GM18499 (cell line): ENCODE results near the gene OVCH2.
"Not testable (repeated sequence)": the region's sequence is repeated elsewhere in the genome, so short reads cannot be mapped to it uniquely, and the experiment has no call there.

Experiments
- ATAC-seq: cut with Tn5 transposase; IDR thresholded peaks from one replicate; pipeline ENCODE4 v1.9.1; 2021; ENCODE audit warnings: moderate number of reproducible peaks; ENCODE audit not compliant: insufficient read depth, unreplicated experiment

The OVCH2 gene

DNA sequence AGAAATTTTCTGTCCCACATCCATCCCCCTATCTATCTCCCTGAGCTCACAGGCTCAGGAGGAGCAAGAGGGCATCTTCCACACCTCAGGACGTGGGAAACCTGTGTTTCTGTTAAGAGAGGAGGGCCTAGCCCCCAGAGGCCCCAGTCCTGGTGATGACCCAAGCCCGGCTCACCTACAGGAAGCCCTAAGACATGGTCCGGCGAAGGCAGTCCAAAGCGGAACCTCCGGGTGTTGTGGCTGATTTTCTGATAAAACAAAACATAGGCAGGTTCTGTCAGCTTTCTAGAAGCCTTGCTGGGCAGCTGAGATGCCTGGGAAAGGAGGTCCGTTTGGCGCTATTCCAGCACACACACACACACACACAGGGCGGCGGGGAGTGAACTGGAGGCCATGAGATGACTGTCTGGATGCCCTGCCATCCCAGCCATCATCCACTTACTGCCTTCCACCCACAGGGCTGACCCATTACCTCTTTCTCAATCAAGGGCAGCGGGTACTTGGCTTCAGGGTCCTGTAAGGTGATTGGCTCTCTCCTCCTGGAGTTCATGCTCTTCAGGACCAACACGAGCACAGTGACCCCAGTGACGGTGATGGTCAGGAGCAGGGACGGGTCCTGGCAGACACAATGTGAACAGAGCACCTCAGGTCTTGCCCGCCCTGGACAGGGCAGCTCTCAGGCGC, 33.9 kb downstream of the OVCH2 start:
- ATAC-seq: no peak

GRCh38 chr11:7671347-7672215, 34.7 kb downstream of the OVCH2 start:
- ATAC-seq: peak; percentile 52

GRCh38 chr11:7670641-7671040, 35.6 kb downstream of the OVCH2 start:
- ATAC-seq: no peak

DNA sequence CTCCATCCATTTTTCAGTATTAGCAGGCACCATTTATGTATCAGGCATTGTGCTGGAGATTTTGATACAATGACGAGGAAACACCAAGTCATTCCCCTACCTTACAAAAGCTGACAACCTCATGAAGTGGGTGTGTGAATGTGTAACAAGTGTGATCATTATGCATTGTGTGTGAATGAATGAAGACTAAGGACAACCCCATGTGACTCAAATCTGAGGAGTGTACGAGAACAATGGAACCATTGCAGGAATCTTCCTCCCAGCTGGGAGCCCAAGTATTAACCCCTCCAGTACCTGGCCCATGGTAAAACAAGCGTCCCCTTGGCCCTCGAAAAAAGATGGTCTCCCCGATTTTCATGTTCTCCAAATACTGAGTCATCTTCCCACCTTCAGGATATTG, 37.4 kb downstream of the OVCH2 start:
- no peak for ATAC-seq

DNA sequence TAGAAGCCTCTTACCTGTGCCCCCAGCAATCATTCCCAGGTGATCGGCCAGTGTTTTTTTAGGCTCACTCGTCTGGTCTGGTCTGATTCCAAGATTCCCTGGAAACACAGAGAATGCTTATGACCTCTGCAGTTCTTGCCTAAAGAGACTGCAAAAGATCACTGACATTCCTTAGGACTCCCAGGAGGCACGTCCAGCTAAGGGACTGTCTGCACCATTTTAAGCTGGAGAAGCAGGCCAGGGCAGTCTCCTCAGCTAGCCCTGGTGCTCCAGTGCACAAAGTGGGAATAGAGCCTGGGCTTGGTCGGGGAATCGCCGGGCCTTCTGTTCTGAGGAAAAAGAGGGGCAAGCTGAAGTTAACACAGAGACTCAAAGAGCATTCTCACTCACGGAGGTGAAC, 37.8 kb downstream of the OVCH2 start:
- ATAC-seq: no peak

DNA sequence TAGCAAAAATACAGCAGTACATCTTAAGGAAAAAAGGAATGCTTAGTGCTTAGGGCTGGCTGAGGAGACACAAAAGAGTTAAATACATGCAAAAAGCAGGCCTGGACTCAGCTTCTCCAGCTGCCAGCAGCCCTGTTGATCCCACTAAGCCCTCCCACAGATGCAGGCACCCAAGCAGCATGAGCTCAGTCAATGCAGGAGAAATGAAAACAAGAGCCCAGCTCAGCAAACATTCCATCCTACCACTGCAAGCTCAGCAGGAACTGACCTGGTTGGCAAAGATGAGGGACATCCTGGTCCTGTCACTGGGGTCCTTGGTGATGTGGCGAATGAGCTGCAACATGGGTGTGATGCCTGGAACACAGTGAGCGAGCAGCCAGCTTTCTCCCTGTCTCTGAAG, 38.8 kb downstream of the OVCH2 start:
- ATAC-seq: no peak

DNA sequence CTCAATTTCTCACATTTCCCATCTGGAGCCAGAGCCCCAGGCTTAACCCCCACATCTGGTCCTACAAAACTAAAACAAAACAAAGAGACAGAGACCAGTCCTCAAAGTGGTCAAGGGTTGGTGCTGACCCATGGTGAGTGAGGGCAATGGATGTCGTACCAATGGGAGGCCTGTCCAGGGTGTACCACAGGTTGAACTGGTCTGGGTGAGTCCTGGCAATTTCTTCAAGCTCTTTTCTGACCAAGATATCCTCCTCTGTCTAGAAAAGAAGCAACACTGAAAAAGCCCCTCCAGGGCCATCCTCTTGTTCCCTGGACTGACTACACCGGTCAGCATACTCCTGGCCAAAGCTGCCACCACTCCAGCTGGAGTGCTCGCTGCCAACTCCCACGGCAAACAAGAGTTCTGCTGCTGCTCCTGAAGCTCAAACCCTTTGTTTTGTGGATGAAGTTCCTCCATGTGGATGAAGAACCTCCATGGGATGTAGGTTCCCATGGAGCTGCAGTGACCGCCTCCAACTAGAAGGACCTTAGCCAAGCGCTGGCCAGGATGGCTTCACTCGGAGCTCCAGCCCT, 39.9 kb downstream of the OVCH2 start:
- no peak for ATAC-seq

DNA sequence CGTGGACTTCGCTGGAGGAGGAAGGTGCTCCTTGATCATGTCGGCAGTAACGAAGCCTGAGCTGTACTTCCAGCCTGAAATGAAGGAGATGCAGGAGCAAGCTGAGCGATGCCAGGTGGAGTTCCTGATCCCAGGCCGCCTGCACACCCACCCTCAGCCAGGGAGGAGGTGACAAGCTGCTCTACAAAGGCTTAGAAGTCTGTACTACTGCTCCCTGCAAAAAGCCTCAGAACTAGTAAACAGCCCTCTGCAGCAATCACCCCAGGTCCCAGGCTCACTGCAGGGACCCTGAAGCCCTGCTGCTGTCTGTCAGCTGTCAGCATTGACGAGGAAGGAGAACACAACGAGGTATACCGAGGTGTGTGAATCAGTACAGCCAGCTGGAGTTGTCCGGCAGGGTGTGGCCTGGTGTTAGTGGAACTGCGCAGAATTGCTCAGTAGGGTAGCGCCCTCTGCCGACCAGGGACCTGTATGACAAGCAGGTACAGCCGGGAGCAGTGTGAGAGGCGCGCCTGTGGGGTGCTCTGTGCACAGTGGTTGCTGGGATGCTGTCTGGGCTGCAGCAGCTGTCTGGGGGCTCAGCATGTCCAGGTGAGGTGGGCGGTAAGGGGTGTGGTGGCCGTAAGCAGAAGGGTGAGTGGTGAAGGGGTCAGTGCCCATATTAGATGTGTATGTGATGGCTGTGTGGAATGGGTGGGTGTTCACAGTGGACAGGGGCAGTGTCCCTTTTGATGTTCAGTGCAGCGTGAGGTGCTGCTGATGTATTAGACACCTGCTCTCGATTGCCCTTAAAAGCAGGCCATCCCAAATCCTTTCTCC, 40.6 kb downstream of the OVCH2 start:
- ATAC-seq: peak; percentile 81

DNA sequence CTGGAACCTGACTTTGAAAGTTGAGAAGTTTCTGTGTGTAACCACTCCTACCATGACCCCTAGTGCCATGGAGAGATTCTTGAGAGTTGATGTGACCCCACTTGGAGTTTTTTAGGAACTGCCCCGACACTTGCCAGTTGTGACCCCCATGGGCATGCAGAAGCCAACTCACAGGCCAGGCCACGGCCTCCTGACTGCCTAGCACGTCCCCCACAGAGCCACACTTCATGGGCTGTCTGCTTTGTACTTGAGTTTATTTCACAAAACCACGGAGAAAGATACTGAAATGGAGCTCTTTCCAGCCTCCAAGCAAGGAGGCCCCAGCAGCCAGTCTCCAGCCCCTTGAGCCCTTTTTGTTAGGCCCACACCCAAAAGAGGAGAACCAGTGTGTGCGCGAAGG, 41.4 kb downstream of the OVCH2 start:
- no peak for ATAC-seq

- not testable (repeated sequence) for ATAC-seq
Observed at GRCh38 chr11:7663531-7663930, 42.7 kb downstream of the OVCH2 start.

DNA sequence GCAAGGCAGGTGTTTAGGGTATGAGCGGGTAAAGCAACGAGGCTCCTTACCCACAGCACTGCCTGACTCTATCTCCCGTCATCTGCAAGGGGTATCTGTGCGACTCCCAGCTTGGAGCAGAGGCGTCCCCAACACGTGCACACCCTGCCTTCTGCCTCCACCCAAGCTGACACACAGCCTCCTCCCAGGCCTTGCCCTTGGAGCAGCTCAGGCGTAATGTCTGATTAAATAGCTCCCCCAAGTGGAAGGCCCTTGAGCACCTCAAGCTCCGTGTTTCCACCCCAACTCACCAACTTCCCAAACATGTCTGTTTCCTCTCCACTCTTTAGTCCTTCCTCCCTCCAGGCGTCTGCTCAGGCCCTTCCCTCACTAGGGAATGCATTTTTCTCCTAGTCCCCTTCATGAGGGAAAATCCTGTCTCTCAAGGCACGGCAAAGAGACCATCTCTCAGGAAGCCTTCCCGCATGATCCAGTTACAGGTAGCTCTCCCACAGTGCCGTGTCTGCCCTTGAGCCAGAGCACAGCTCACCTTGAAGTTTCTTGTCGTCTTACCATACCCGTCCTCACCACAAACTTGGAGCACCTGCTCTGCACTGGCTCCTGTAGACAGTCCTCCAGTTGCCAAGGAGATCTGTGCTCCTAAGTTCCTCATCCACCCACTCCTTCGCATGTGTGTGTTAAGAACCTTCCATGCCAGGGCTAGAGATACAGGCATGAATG, 48.8 kb downstream of the OVCH2 start:
- no peak for ATAC-seq

DNA sequence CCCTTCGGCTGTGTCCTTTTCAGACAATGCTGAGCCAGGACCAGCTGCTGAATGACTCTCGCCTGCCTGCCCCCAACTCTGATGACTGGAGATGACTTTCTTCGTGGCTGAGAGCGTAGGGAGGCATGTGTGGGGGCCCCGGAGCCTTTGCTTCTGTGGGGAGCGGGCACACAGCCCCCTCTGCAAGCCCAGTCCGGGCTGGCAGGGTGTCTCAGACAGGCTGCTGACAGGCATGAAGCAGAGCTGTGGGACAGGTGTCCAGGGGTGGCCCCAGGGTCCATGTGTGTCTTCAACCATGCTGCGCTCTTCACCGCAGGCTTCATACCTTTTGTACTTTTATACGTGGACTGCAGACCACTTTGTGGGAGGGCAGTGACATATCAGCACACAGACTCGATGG, 49.6 kb downstream of the OVCH2 start:
- no peak for ATAC-seq

- no peak for ATAC-seq
Observed at GRCh38 chr11:7655253-7656217, 50.7 kb downstream of the OVCH2 start.

DNA sequence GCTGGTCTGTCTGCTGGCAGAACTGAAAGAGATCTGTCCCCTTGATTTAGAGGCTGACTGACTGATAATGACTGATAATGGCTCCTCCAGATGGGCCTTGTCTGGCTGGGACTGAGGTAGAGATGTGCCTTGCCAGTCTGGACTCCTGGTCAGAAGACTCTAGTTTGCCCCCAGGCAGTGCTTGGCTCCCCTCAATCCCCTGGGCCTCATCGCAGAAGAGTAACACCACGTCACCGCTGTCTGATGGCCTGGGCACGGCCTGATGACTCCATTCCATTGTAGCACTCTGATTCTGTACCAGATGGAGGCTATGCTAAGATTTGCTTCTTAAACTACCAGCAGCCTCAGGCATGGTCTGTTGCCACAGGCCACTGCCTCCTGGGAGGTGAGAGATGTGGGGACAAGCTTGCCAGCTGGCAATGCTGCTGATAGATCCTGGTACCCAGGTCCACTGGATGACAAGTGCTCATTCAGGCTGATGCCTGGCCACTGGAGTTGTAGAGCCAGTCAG, 52.0 kb downstream of the OVCH2 start:
- no peak for ATAC-seq

GRCh38 chr11:7651700-7652099, 54.6 kb downstream of the OVCH2 start:
- ATAC-seq: no peak

DNA sequence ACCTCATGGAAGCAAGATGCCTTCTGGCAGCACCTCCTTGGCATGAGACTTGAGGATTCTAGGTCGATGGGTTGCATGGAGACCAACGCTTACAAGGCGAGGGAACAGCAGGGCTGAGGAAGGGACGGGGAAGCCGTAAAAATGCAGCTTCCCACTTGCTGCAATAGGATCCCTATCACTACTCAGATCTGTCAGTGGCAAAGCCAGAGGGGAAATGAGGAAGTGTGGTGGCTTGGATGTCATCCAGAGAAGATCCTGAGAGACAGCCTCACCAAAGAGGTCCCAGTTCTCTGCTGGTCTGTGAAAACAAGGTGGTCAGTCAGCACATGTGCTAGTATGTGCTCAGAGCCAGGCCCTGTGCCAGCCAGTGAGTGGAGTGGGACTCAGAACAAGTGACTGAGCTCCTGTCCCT, 55.1 kb downstream of the OVCH2 start:
- ATAC-seq: no peak

- ATAC-seq: no peak
Observed at GRCh38 chr11:7648264-7648663, 58.0 kb downstream of the OVCH2 start.

DNA sequence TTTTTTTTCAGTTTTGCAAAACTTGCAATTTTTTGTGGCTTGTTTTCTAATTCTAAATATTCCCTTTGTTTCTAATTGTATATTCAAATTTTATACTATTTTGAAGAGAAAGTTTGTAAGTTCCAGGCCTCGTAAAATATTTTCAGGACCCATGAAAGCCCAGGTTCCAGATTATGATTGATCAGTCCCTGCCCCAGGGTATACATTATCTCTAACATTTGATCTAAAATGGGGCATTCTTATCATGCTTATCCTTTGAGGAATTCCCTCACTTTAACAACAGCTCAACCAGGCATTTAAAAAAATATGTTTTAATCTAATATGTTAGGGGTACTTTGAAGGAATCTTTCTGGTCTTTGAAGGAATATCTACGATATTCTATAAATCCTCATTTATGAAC, 59.4 kb downstream of the OVCH2 start:
- ATAC-seq: no peak

GRCh38 chr11:7645206-7645605, 61.1 kb downstream of the OVCH2 start:
- ATAC-seq: no peak
